Measurements from ENCODE around the gene TRPM8. TPM values are rescaled to one million over a fixed set of nuclear protein-coding genes. Genes with fewer than 3 reads are reported as not detected.
A peak's percentile ranks its signal among the peaks of the same experiment; 100 is the strongest.

Gene TRPM8
- total and polyA plus RNA-seq, 2 of the 8 experiments (the other 6 are each of a cell fraction or from before 2014, with no cell fraction given), result 0.18 to 0.54 TPM

GRCh38 chr2:233867993-233868532 is 49.1 kb upstream of the TRPM8 start, which contains the start of gene MSL3B:
Gene MSL3B, minus strand, starts transcription at chr2:233868386.
- Histone ChIP-seq H2BK5ac (ENCODE audit: low read depth, low read length) (peak within 1 kb of the TSS; percentile 85), H3K4me2 (ENCODE audit: insufficient read depth in 1 of 2, low read depth in 2 of 2, low read length in 2 of 2) (peak within 1 kb of the TSS; percentile 66 to 79), H2BK12ac (ENCODE audit: low read depth, low read length) (no peak within 1 kb of the TSS; the same call in 1 of the 2 replicates), H2AK5ac (ENCODE audit: low read depth, low read length) (no peak within 1 kb of the TSS), H3K4me1 (replicated peaks in 1 of 4; ENCODE audit: control insufficient read depth in 3 of 4, insufficient read depth in 4 of 4, low read length in 3 of 4) (no peaks in the 10 kb centered on the region), H3K56ac (replicated peaks; ENCODE audit: insufficient read length, low read depth, low read length) (peak within 1 kb of the TSS; percentile 82), H3K23ac (ENCODE audit: insufficient read length) (no peak within 1 kb of the TSS), H3K79me1 (ENCODE audit: low read depth, low read length) (no peaks in the 10 kb centered on the region), H4K91ac (replicated peaks; ENCODE audit: insufficient read length, low read length) (no peak within 1 kb of the TSS), H3K9me3 (ENCODE audit: insufficient read depth in 2 of 2, low read depth in 1 of 2, low read length in 1 of 2) (no peaks in the 10 kb centered on the region; a peak in 1 of 4 replicates), H2BK120ac (replicated peaks; ENCODE audit: low read depth, low read length) (peak within 1 kb of the TSS; percentile 78), H2AFZ (ENCODE audit: low read length) (peak within 1 kb of the TSS; percentile 83), H3K4me3 (ENCODE audit: extremely low read depth in 1 of 4, insufficient read depth in 2 of 4, low read depth in 3 of 4, low read length in 4 of 4) (peak within 1 kb of the TSS; percentile 55 to 91 (median 63)), H4K8ac (ENCODE audit: extremely low read depth, insufficient read depth, low read length) (peak within 1 kb of the TSS; percentile 94), H3K36me3 (ENCODE audit: control insufficient read depth in 2 of 4, insufficient read depth in 4 of 4, low read length in 3 of 4) (peaks cover 0 to 15% (median 3%) of the 10 kb centered on the region in 4 experiments; a peak in 3 of 8 replicates), H2BK15ac (ENCODE audit: low read length) (no peak within 1 kb of the TSS), H3K4ac (replicated peaks; ENCODE audit: insufficient read length, low read depth, low read length) (no peak within 1 kb of the TSS), H3K23me2 (ENCODE audit: low read depth, low read length) (peaks cover 3% of the 10 kb centered on the region), H3K14ac (ENCODE audit: insufficient read length) (no peak within 1 kb of the TSS), H3K18ac (ENCODE audit: extremely low read depth, low read length) (0 out of 2 replicates have a peak within 1 kb of the TSS, but pooled peaks have one; percentile 97), H3K27me3 (replicated peaks in 1 of 4; ENCODE audit: control insufficient read depth in 3 of 4, extremely low read depth in 1 of 4, insufficient read depth in 3 of 4, low read length in 3 of 4) (no peaks in the 10 kb centered on the region; a peak in 1 of 7 replicates), H3K9ac (replicated peaks in 1 of 4; ENCODE audit: extremely low read depth in 1 of 4, low read depth in 3 of 4, low read length in 3 of 4) (peak within 1 kb of the TSS in 3 of 4 experiments; percentile 43 to 72 (median 65); a peak in 6 of 7 replicates), H3K79me2 (ENCODE audit: control insufficient read depth in 1 of 2, insufficient read depth in 2 of 2, low read length in 2 of 2) (no peaks in the 10 kb centered on the region), H2BK20ac (ENCODE audit: low read length) (no peak within 1 kb of the TSS), H4K5ac (ENCODE audit: insufficient read length, low read depth, low read length) (peak within 1 kb of the TSS; percentile 97), H3K27ac (ENCODE audit: low read depth, low read length) (0 out of 2 replicates have a peak within 1 kb of the TSS, but pooled peaks have one; percentile 30), H4K20me1 (replicated peaks in 1 of 2; ENCODE audit: control insufficient read depth in 1 of 2, insufficient read depth in 2 of 2, low read length in 2 of 2) (no peaks in the 10 kb centered on the region)
- DNase-seq (ENCODE audit: low read depth in 1 of 2, low spot score in 2 of 2) (peak in 1 of 2 experiments; percentile 70), FAIRE-seq (no peak)
- ChIA-PET CTCF (ENCODE audit: partially characterized antibody) (interaction anchor here (3.2 kb wide), 1 partner anchor 11 kb away, joined by 24 read pairs; no protein-coding TSS in a partner anchor), POLR2A (ENCODE audit: partially characterized antibody) (interaction anchor here (0.7 to 1.1 kb wide), 2 partner anchors 11 to 18 kb away, joined by 3 read pairs; no protein-coding TSS in a partner anchor)
- WGBS, 2 experiments (ENCODE audit: extremely low coverage in 1 of 2, insufficient coverage in 1 of 2, insufficient read length in 1 of 2, insufficient replicate concordance in 2 of 2, low coverage in 1 of 2, low lambda C conversion rate in 2 of 2, missing lambda C conversion rate in 1 of 2), result 43% methylated on average over 50 of the region's 50 CpGs; no CpG with 5 or more reads in 1 of the 2 experiments
- TF ChIP-seq POLR2A (IDR thresholded peaks at IDR 0.05; ENCODE audit: control extremely low read depth in 1 of 2, low read depth in 2 of 2, low read length in 2 of 2) (peak in 1 of 2 experiments; percentile 66; a peak in 2 of 3 replicates), GABPA (IDR thresholded peaks at IDR 0.05; ENCODE audit: borderline replicate concordance, insufficient read depth, low read length) (no peak), EP300 (IDR thresholded peaks at IDR 0.05; ENCODE audit: borderline replicate concordance in 1 of 2, low read depth in 2 of 2, low read length in 2 of 2) (no peak), CREB1 (IDR thresholded peaks at IDR 0.05) (peak; percentile 76; the same call in 1 of the 2 replicates), ATF3 (IDR thresholded peaks at IDR 0.05; ENCODE audit: insufficient read depth, low read depth, low read length) (peak; percentile 44; the same call in 1 of the 2 replicates), CHD1 (IDR thresholded peaks at IDR 0.05; ENCODE audit: low read depth, low read length) (no peak), SIRT6 (IDR thresholded peaks at IDR 0.05; ENCODE audit: low read length) (no peak), SIX5 (IDR thresholded peaks at IDR 0.05; ENCODE audit: low read depth, low read length) (no peak), NRF1 (IDR thresholded peaks at IDR 0.05; ENCODE audit: low read depth, low read length) (0 out of 2 replicates have a peak, but pooled peaks have one; percentile 3), POLR2AphosphoS5 (IDR thresholded peaks at IDR 0.05; ENCODE audit: low read depth, low read length) (no peak), RFX5 (IDR thresholded peaks at IDR 0.05; ENCODE audit: borderline replicate concordance, low read depth, low read length) (no peak), MAFK (IDR thresholded peaks at IDR 0.05; ENCODE audit: low read depth, low read length) (no peak), JUN (IDR thresholded peaks at IDR 0.05; ENCODE audit: low read depth, low read length) (no peak)
